H1 (cell line): ENCODE results near the gene SEMA3C.

ENCODE experiments used
- GABPA ChIP-seq: IDR thresholded peaks from 2 replicates; pipeline ENCODE4 v1.6.1; 2011; ENCODE audit warnings: mild to moderate bottlenecking, low read length, moderate library complexity, borderline replicate concordance; ENCODE audit not compliant: insufficient read depth
- RAD21 ChIP-seq, 2 experiments: IDR thresholded peaks in 1 of 2; conservative IDR thresholded peaks in 1 of 2; 2 replicates each; pipeline ENCODE4 v1.6.1; 2011; ENCODE audit warnings: low read depth in 2 of 2, low read length in 2 of 2, improper control_type of control experiment in 1 of 2, inconsistent platforms in 1 of 2, mild to moderate bottlenecking in 1 of 2, moderate library complexity in 1 of 2
- TEAD4 ChIP-seq: IDR thresholded peaks from 2 replicates; pipeline ENCODE4 v1.6.1; 2012; ENCODE audit warnings: low read depth, low read length, inconsistent platforms, mixed read lengths
- YY1 ChIP-seq: IDR thresholded peaks from 2 replicates; pipeline ENCODE4 v1.6.1; 2011; ENCODE audit warnings: low read depth, mild to moderate bottlenecking, low read length

- TF ChIP-seq RAD21 (IDR thresholded peaks at IDR 0.05 in 1 of 2, conservative IDR thresholded peaks at IDR 0.05 in 1 of 2; ENCODE audit: low read depth in 2 of 2, low read length in 2 of 2) (no peak), TEAD4 (no peak), GABPA (no peak), YY1 (no peak)
These were observed 152.1 kb downstream of the SEMA3C start for GRCh38 chr7:80766724-80767123.
